ENCODE data around the gene ANKRD39. TPM values are rescaled to one million over a fixed set of nuclear protein-coding genes. Genes with fewer than 3 reads are reported as not detected.

ANKRD39 gene
- total RNA-seq, 1 experiment from 2014 or later, result 29.4 TPM

- DNase-seq (no peak), ATAC-seq (no peak)
- ChIA-PET CTCF (no interaction called here), POLR2A (ENCODE audit: unreplicated experiment) (no interaction called here)
- Histone ChIP-seq H3K27ac (ENCODE audit: low read length) (no peak overlapping the region), H3K4me1 (ENCODE audit: insufficient read depth, low read length) (no peaks in the 10 kb centered on the region), H3K79me2 (ENCODE audit: low read length) (no peaks in the 10 kb centered on the region), H3K4me2 (ENCODE audit: low read length) (no peak overlapping the region), H3K27me3 (ENCODE audit: low read length) (no peaks in the 10 kb centered on the region), H2AFZ (ENCODE audit: low read length) (no peak overlapping the region), H4K20me1 (ENCODE audit: low read length) (no peaks in the 10 kb centered on the region), H3K36me3 (ENCODE audit: low read depth, low read length) (no peaks in the 10 kb centered on the region; the same call in 1 of the 2 replicates), H3K9me3 (ENCODE audit: low read length) (no peaks in the 10 kb centered on the region), H3K9me2 (replicated peaks; ENCODE audit: low read length) (no peaks in the 10 kb centered on the region), H3F3A (ENCODE audit: low read length, unreplicated experiment) (no peaks in the 10 kb centered on the region), H3K9ac (ENCODE audit: low read length) (no peak overlapping the region), H3K4me3 (ENCODE audit: low read length) (no peak overlapping the region)
- TF ChIP-seq, protein P1, sequence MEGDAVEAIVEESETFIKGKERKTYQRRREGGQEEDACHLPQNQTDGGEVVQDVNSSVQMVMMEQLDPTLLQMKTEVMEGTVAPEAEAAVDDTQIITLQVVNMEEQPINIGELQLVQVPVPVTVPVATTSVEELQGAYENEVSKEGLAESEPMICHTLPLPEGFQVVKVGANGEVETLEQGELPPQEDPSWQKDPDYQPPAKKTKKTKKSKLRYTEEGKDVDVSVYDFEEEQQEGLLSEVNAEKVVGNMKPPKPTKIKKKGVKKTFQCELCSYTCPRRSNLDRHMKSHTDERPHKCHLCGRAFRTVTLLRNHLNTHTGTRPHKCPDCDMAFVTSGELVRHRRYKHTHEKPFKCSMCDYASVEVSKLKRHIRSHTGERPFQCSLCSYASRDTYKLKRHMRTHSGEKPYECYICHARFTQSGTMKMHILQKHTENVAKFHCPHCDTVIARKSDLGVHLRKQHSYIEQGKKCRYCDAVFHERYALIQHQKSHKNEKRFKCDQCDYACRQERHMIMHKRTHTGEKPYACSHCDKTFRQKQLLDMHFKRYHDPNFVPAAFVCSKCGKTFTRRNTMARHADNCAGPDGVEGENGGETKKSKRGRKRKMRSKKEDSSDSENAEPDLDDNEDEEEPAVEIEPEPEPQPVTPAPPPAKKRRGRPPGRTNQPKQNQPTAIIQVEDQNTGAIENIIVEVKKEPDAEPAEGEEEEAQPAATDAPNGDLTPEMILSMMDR (conservative IDR thresholded peaks at IDR 0.05; ENCODE audit: low read depth, low read length), result no peak
- no peak for TF ChIP-seq EZH2phosphoT487 (IDR thresholded peaks at IDR 0.05; ENCODE audit: borderline replicate concordance, low read length)
- no peak for TF ChIP-seq EZH2 (IDR thresholded peaks at IDR 0.05; ENCODE audit: low read length, unreplicated experiment)
- BruUV-seq (replicated peaks), result no TSS peak
- intact Hi-C loops (cut with micrococcal nuclease), result no loop called here
Measured at GRCh38 chr2:96841701-96842495, 15.9 kb downstream of the ANKRD39 start.

DNA sequence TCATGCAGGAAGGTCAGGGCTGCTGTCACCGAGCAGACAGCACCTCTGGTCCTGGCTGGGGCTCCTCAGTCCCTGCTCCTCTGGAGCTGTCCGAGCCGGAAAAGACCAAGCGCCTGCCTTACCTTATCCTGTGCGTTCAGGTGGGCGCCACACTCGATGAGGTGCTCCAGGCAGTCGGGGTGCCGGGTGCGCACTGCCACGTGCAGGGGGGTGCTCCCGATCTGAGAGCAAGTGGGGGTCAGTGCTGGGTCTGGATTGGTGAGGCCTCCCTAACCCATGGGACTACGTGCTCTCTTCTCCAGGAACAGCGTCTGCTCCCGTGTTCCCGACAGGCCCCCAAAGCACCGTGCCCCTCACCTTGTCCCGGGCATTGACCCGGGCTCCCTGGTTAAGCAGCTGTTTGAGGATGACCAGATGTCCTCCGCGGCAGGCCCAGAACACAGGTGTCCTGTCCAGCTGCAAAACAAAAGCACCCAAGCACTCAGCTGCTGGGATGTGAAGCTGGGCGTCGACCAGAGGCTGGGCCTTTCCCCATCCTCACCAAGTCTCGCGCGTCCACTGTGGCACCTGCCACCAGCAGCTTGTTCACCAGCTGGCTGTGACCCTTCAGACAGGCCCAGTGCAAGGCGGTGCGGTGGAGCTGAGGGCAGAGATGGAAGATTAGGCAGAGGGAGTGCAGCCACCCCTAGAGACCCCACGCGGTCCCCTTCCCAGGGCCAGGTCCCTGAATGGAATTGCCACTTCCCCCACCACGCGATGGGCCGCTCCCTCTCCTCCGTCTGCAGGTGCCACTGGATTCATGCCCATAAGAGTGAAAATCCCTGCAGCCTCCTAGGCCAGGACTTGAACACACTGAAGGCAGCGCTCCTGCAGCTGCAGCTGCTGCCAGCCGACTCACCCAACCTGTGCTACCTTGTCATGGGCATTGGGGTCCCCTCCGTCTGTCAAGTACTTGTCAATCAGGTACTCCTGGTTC is 17.7 kb downstream of the ANKRD39 start:
- Histone ChIP-seq H3K9ac (ENCODE audit: low read length) (no peak overlapping the region), H3K4me2 (ENCODE audit: low read length) (no peak overlapping the region), H3K27me3 (ENCODE audit: low read length) (no peaks in the 10 kb centered on the region), H3K9me3 (ENCODE audit: low read length) (no peaks in the 10 kb centered on the region), H3K4me1 (ENCODE audit: insufficient read depth, low read length) (no peaks in the 10 kb centered on the region), H3K36me3 (ENCODE audit: low read depth, low read length) (no peaks in the 10 kb centered on the region; the same call in 1 of the 2 replicates), H3K4me3 (ENCODE audit: low read length) (no peak overlapping the region), H2AFZ (ENCODE audit: low read length) (no peak overlapping the region), H3F3A (ENCODE audit: low read length, unreplicated experiment) (no peaks in the 10 kb centered on the region), H3K27ac (ENCODE audit: low read length) (no peak overlapping the region), H3K79me2 (ENCODE audit: low read length) (no peaks in the 10 kb centered on the region), H4K20me1 (ENCODE audit: low read length) (no peaks in the 10 kb centered on the region), H3K9me2 (replicated peaks; ENCODE audit: low read length) (no peaks in the 10 kb centered on the region)
- BruUV-seq (replicated peaks), result no TSS peak
- DNase-seq, result no peak
- POLR2A ChIA-PET (ENCODE audit: unreplicated experiment), result no interaction called here
- intact Hi-C loops (cut with micrococcal nuclease), result no loop called here
- CTCF ChIA-PET, result interaction anchor here (0.5 kb wide), 1 partner anchor 94 kb away, joined by 3 read pairs; no protein-coding TSS in a partner anchor
- ATAC-seq, result no peak
- TF ChIP-seq, protein P1 (conservative IDR thresholded peaks at IDR 0.05; ENCODE audit: low read depth, low read length), result no peak
- no peak for TF ChIP-seq EZH2 (IDR thresholded peaks at IDR 0.05; ENCODE audit: low read length, unreplicated experiment)

Data from PC-3 (cell line).